ENCODE data around the gene MEAF6. TPM values are rescaled to one million over a fixed set of nuclear protein-coding genes. Genes with fewer than 3 reads are reported as not detected.
"Not testable (repeated sequence)": the region's sequence is repeated elsewhere in the genome, so short reads cannot be mapped to it uniquely, and the experiment has no call there.

MEAF6 gene
- polyA plus RNA-seq, 4 donors, result 41.9 to 50.3 (median 47.1) TPM

DNA sequence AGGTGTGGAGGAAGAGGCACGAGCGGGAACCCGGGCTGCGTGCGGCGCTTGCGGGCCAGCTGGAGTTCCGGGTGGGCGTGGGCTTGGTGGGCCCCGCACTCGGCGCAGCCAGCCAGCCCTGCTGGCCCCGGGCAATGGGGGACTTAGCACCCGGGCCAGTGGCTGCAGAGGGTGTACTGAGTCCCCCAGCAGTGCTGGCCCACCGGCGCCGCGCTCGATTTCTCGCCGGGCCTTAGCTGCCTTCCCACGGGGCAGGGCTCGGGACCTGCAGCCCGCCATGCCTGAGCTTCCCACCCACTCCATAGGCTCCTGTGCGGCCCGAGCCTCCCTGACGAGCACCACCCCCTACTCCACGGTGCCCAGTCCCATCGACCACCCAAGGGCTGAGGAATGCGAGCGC lies 3.7 kb upstream of the MEAF6 start:
- not testable (repeated sequence) for H3K4me1 ChIP-seq (ENCODE audit: control insufficient read depth in 3 of 3, insufficient read depth in 2 of 3, low read depth in 1 of 3, low read length in 2 of 3); H3K27ac ChIP-seq (ENCODE audit: low read depth in 1 of 3, low read length in 2 of 3); H3K9me3 ChIP-seq (ENCODE audit: control insufficient read depth in 2 of 2, insufficient read depth in 1 of 2, low read depth in 1 of 2, low read length in 1 of 2); H3K27me3 ChIP-seq (ENCODE audit: control insufficient read depth in 3 of 3, insufficient read depth in 3 of 3, low read length in 3 of 3); DNase-seq; H3K4me3 ChIP-seq (ENCODE audit: low read depth in 1 of 3, low read length in 3 of 3); H3K36me3 ChIP-seq (ENCODE audit: control insufficient read depth in 3 of 3, insufficient read depth in 2 of 3, low read depth in 1 of 3, low read length in 3 of 3); FAIRE-seq
- WGBS, 3 donors, result 96 to 98% (median 97%) methylated on average over 9 to 29 of the region's 31 CpGs

DNA sequence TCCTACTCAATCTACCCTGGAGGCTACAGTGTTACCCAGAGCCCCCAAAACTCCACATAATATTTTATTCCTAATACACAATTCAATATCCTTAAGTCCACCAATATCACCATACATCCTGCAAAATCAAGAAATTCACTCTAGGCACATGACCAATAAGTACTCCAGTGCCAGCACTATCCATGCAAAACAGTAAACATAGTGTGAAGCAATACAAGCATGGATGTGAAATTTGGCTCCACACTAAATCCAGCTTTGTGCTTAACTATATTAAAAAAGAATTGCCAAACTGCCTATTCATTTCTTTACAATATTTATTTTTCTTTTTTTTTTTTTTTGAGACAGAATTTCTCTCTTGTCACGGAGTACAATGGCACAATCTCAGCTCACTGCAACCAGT lies 3.0 kb upstream of the MEAF6 start:
- H3K4me3 ChIP-seq (ENCODE audit: low read depth in 1 of 3, low read length in 3 of 3), result no peak overlapping the region
- no peak overlapping the region for H3K27ac ChIP-seq (ENCODE audit: low read depth in 1 of 3, low read length in 2 of 3)
- 91 to 100% (median 95%) methylated on average over 1 of the region's 1 CpG for WGBS, 3 donors
- no peaks in the 10 kb centered on the region for H3K9me3 ChIP-seq (ENCODE audit: control insufficient read depth in 2 of 2, insufficient read depth in 1 of 2, low read depth in 1 of 2, low read length in 1 of 2)
- H3K36me3 ChIP-seq (ENCODE audit: control insufficient read depth in 3 of 3, insufficient read depth in 2 of 3, low read depth in 1 of 3, low read length in 3 of 3), result peaks cover 0 to 3% (median under 1%) of the 10 kb centered on the region in 3 donors
- no peak for DNase-seq
- peaks cover 0 to 11% (median 7%) of the 10 kb centered on the region in 3 donors for H3K4me1 ChIP-seq (ENCODE audit: control insufficient read depth in 3 of 3, insufficient read depth in 2 of 3, low read depth in 1 of 3, low read length in 2 of 3)
- no peaks in the 10 kb centered on the region for H3K27me3 ChIP-seq (ENCODE audit: control insufficient read depth in 3 of 3, insufficient read depth in 3 of 3, low read length in 3 of 3)
- no peak for FAIRE-seq

DNA sequence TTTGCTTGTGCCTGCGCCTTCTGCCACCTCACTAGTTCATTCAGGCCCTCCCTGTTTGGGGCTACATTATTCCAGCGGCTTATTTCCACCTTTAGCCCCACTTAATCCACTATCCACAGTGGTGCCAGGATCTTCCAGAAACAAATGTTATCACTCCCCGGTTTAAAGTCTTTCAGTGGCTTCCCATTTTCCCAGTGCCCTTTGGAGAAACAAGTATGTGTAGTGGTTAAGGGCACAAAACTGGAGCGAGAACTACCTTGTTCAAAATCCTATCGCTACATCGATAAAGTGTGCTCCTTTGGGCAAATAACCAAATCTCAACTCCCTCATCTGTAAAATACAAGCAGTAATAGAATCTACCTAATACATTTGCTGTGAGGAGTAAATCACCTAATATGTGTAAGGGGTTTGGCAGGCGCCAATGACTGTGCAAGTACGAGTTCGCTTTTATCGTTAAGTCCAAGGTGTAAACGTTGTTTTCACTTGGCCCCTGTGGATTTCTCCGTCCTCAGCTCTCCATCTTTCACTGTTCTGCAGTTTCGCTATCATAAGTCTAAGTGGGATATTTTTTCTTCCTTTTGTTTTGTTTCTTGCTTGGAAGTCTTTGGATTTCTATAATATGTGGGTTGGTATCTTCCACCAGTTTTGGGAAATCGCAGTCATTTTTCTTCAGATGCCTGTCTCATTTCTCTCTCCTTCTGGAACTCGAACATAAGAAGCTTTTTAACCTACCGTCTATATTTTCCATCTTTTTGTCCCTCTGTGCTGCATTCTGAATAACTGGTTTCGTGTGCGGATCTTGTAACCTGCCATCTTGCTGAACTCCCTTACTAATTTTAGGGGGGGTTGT lies 844 bp upstream of the MEAF6 start:
- Histone ChIP-seq H3K9me3 (ENCODE audit: control insufficient read depth in 2 of 2, insufficient read depth in 1 of 2, low read depth in 1 of 2, low read length in 1 of 2) (no peaks in the 10 kb centered on the region), H3K4me1 (ENCODE audit: control insufficient read depth in 3 of 3, insufficient read depth in 2 of 3, low read depth in 1 of 3, low read length in 2 of 3) (peaks cover 0 to 11% (median 7%) of the 10 kb centered on the region in 3 donors), H3K4me3 (ENCODE audit: low read depth in 1 of 3, low read length in 3 of 3) (peak overlapping the region in 2 of 3 donors; percentile 51 to 97), H3K36me3 (ENCODE audit: control insufficient read depth in 3 of 3, insufficient read depth in 2 of 3, low read depth in 1 of 3, low read length in 3 of 3) (peaks cover 2 to 7% (median 2%) of the 10 kb centered on the region in 3 donors), H3K27ac (ENCODE audit: low read depth in 1 of 3, low read length in 2 of 3) (peak overlapping the region; percentile 96 to 97 (median 97)), H3K27me3 (ENCODE audit: control insufficient read depth in 3 of 3, insufficient read depth in 3 of 3, low read length in 3 of 3) (no peaks in the 10 kb centered on the region)
- FAIRE-seq (no peak), DNase-seq (no peak)
- 69 to 72% (median 71%) methylated on average over 18 of the region's 18 CpGs for WGBS, 3 donors

DNA sequence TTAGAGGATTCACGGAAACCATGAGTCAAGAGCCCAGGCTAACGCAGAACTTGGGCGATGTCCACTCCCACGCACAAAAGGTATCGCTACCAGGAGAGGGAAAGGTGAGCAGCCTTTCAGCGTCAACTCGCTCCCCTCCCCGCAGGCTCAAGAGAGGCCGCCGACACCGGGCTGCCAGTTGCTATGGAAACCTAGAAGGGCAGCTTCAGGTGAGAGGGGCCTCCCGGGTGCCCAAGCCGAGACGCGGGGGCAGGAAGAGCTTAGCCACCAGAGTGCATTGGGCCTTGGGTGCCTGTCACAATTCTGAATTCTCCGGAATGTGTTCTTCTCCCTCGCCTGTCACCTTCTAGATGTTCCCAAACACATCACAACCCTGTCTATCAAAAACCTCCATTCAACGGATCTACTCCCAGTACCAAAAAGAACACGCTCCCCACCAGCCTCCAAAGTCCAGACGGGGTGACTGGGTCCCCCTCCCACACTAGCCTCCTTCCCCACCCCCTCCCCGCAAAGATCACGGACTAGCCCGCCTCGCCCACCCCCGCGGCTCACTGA lies 694 bp downstream of the MEAF6 start:
- FAIRE-seq (no peak), DNase-seq (peak; percentile 31 to 58)
- peaks cover 6 to 10% (median 6%) of the 10 kb centered on the region in 3 donors for H3K36me3 ChIP-seq (ENCODE audit: control insufficient read depth in 3 of 3, insufficient read depth in 2 of 3, low read depth in 1 of 3, low read length in 3 of 3)
- H3K9me3 ChIP-seq (ENCODE audit: control insufficient read depth in 2 of 2, insufficient read depth in 1 of 2, low read depth in 1 of 2, low read length in 1 of 2), result no peaks in the 10 kb centered on the region
- H3K27me3 ChIP-seq (ENCODE audit: control insufficient read depth in 3 of 3, insufficient read depth in 3 of 3, low read length in 3 of 3), result no peaks in the 10 kb centered on the region
- peak overlapping the region; percentile 51 to 97 (median 79) for H3K4me3 ChIP-seq (ENCODE audit: low read depth in 1 of 3, low read length in 3 of 3)
- H3K4me1 ChIP-seq (ENCODE audit: control insufficient read depth in 3 of 3, insufficient read depth in 2 of 3, low read depth in 1 of 3, low read length in 2 of 3), result peaks cover 0 to 11% (median 7%) of the 10 kb centered on the region in 3 donors
- peak overlapping the region in 1 of 3 donors; percentile 14 for H3K27ac ChIP-seq (ENCODE audit: low read depth in 1 of 3, low read length in 2 of 3)
- WGBS, 3 donors, result 0 to 3% (median 1%) methylated on average over 25 to 26 of the region's 26 CpGs

DNA sequence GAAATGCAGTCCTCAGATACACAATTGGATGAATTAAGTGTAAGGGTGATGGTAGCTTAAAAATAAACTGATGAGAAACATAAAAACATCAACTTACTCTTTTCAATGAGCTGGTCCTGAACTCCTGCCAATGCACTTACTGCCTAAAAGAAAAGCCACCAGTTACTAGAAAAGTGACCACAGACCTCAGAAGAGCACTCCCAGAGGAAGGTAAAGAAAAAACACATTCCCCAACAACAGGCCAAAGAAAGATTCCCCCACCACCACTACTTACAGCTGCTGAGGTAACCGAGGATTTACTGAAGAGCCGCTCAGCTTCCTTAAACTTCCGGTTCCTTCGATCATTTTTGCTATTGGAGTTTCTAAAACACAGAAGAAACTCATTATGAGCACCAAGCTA lies 5.4 kb downstream of the MEAF6 start:
- no peaks in the 10 kb centered on the region for H3K27me3 ChIP-seq (ENCODE audit: control insufficient read depth in 3 of 3, insufficient read depth in 3 of 3, low read length in 3 of 3)
- DNase-seq, result no peak
- no peak for FAIRE-seq
- 88 to 89% (median 88%) methylated on average over 4 of the region's 4 CpGs for WGBS, 3 donors
- peaks cover 11 to 32% (median 13%) of the 10 kb centered on the region in 3 donors for H3K36me3 ChIP-seq (ENCODE audit: control insufficient read depth in 3 of 3, insufficient read depth in 2 of 3, low read depth in 1 of 3, low read length in 3 of 3)
- no peaks in the 10 kb centered on the region for H3K9me3 ChIP-seq (ENCODE audit: control insufficient read depth in 2 of 2, insufficient read depth in 1 of 2, low read depth in 1 of 2, low read length in 1 of 2)
- H3K4me1 ChIP-seq (ENCODE audit: control insufficient read depth in 3 of 3, insufficient read depth in 2 of 3, low read depth in 1 of 3, low read length in 2 of 3), result peaks cover 0 to 7% (median 7%) of the 10 kb centered on the region in 3 donors
- no peak overlapping the region for H3K4me3 ChIP-seq (ENCODE audit: low read depth in 1 of 3, low read length in 3 of 3)
- no peak overlapping the region for H3K27ac ChIP-seq (ENCODE audit: low read depth in 1 of 3, low read length in 2 of 3)

DNA sequence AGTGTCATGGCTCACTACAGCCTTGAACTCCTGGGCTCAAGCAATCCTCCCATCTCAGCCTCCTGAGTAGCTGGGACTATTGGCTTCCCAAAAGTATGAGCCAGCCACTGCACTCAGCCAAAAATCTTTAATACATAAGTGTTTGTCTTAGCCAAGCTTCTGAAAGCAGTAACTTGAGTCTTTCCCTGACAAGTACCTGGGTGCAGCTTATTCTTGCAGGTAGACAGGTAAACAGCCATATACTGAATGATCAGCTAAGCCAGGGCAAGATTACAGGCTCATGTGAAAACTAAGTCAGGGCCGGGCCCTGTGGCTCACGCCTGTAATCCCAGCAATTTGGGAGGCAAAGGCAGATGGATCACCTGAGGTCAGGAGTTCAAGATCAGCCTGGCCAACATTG lies 7.8 kb downstream of the MEAF6 start:
- H3K9me3 ChIP-seq (ENCODE audit: control insufficient read depth in 2 of 2, insufficient read depth in 1 of 2, low read depth in 1 of 2, low read length in 1 of 2), result no peaks in the 10 kb centered on the region
- FAIRE-seq (no peak), DNase-seq (no peak)
- 98 to 100% (median 98%) methylated on average over 2 of the region's 2 CpGs for WGBS, 3 donors
- H3K4me1 ChIP-seq (ENCODE audit: control insufficient read depth in 3 of 3, insufficient read depth in 2 of 3, low read depth in 1 of 3, low read length in 2 of 3), result no peaks in the 10 kb centered on the region
- no peak overlapping the region for H3K27ac ChIP-seq (ENCODE audit: low read depth in 1 of 3, low read length in 2 of 3)
- peaks cover 10 to 38% (median 17%) of the 10 kb centered on the region in 3 donors for H3K36me3 ChIP-seq (ENCODE audit: control insufficient read depth in 3 of 3, insufficient read depth in 2 of 3, low read depth in 1 of 3, low read length in 3 of 3)
- H3K4me3 ChIP-seq (ENCODE audit: low read depth in 1 of 3, low read length in 3 of 3), result no peak overlapping the region
- no peaks in the 10 kb centered on the region for H3K27me3 ChIP-seq (ENCODE audit: control insufficient read depth in 3 of 3, insufficient read depth in 3 of 3, low read length in 3 of 3)

DNA sequence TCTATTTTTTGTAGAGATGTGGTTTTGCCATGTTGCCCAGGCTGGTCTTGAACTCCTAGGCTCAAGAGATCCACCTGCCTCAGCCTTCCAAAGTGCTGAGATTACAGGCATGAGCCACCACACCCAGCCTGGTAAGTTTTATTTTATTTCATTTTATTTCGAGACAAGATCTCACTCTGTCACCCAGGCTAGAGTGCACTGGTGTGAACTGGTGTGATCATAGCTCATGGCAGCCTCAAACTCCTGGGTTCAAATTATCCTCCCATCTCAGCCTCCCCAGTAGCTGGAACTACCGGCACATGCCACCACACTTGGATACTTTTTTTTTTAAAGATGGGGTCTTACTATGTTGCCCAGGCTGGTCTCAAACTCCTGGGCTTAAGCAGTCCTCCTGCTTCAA lies 11.8 kb downstream of the MEAF6 start:
- H3K9me3 ChIP-seq (ENCODE audit: control insufficient read depth in 2 of 2, insufficient read depth in 1 of 2, low read depth in 1 of 2, low read length in 1 of 2); H3K27me3 ChIP-seq (ENCODE audit: control insufficient read depth in 3 of 3, insufficient read depth in 3 of 3, low read length in 3 of 3); H3K4me3 ChIP-seq (ENCODE audit: low read depth in 1 of 3, low read length in 3 of 3); FAIRE-seq; H3K4me1 ChIP-seq (ENCODE audit: control insufficient read depth in 3 of 3, insufficient read depth in 2 of 3, low read depth in 1 of 3, low read length in 2 of 3); DNase-seq; H3K27ac ChIP-seq (ENCODE audit: low read depth in 1 of 3, low read length in 2 of 3): not testable (repeated sequence)
- peaks cover 9 to 47% (median 16%) of the 10 kb centered on the region in 3 donors for H3K36me3 ChIP-seq (ENCODE audit: control insufficient read depth in 3 of 3, insufficient read depth in 2 of 3, low read depth in 1 of 3, low read length in 3 of 3)
- 95 to 97% (median 97%) methylated on average over 2 of the region's 2 CpGs for WGBS, 3 donors

DNA sequence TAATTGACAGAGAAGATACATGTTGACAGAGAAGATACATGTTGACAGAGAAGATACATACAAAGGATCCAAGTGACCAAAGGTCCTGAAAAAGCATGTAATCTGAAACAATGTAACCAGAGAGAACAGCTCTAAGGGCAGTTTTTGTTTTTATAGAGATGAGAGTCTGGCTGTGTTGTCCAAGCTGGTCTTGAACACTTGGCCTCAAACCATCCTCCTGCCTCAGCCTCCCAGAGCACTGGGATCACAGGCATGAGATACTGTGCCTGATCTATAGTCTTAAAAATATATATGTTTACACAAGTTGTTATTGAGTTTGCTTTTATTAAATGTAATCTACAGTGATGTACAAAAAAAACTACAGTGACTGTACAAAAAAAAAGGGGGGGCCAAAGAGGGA lies 12.5 kb downstream of the MEAF6 start:
- no peak overlapping the region for H3K4me3 ChIP-seq (ENCODE audit: low read depth in 1 of 3, low read length in 3 of 3)
- H3K4me1 ChIP-seq (ENCODE audit: control insufficient read depth in 3 of 3, insufficient read depth in 2 of 3, low read depth in 1 of 3, low read length in 2 of 3), result no peaks in the 10 kb centered on the region
- DNase-seq (no peak), FAIRE-seq (no peak)
- peaks cover 9 to 49% (median 16%) of the 10 kb centered on the region in 3 donors for H3K36me3 ChIP-seq (ENCODE audit: control insufficient read depth in 3 of 3, insufficient read depth in 2 of 3, low read depth in 1 of 3, low read length in 3 of 3)
- no peaks in the 10 kb centered on the region for H3K9me3 ChIP-seq (ENCODE audit: control insufficient read depth in 2 of 2, insufficient read depth in 1 of 2, low read depth in 1 of 2, low read length in 1 of 2)
- H3K27me3 ChIP-seq (ENCODE audit: control insufficient read depth in 3 of 3, insufficient read depth in 3 of 3, low read length in 3 of 3), result no peaks in the 10 kb centered on the region
- no peak overlapping the region for H3K27ac ChIP-seq (ENCODE audit: low read depth in 1 of 3, low read length in 2 of 3)
